HG02798 (cell line): ENCODE measurements around the gene GPR137.
A peak's percentile ranks its signal among the peaks of the same experiment; 100 is the strongest.

Experiments used
- ATAC-seq: cut with Tn5 transposase; IDR thresholded peaks from one replicate; pipeline ENCODE4 v1.9.1; 2021; ENCODE audit warnings: mild to moderate bottlenecking; ENCODE audit not compliant: unreplicated experiment, poor library complexity

Gene GPR137

GRCh38 chr11:64284962-64285884 is at the start of gene GPR137:
GPR137 (plus strand) TSS chr11:64285848; CDS start chr11:64286525, 677 bp downstream.
- peak; percentile 71 for ATAC-seq

- no peak for ATAC-seq
Measured at GRCh38 chr11:64237484-64237951, 48.1 kb upstream of the GPR137 start.

- no peak for ATAC-seq
Measured at GRCh38 chr11:64238076-64238475, 47.6 kb upstream of the GPR137 start.

GRCh38 chr11:64238999-64239398 is 46.6 kb upstream of the GPR137 start:
- no peak for ATAC-seq

- no peak for ATAC-seq
Measured at GRCh38 chr11:64239662-64240434, 45.8 kb upstream of the GPR137 start.

- ATAC-seq: peak; percentile 65
Measured at GRCh38 chr11:64240435-64241240, 45.0 kb upstream of the GPR137 start, which contains the start of gene FKBP2. FKBP2 (plus strand) TSS chr11:64241095; CDS start chr11:64242388, 1,293 bp downstream.

- ATAC-seq: peak; percentile 79
Measured at GRCh38 chr11:64241241-64241490, 44.5 kb upstream of the GPR137 start.

GRCh38 chr11:64241491-64242374 is 43.9 kb upstream of the GPR137 start:
- no peak for ATAC-seq

GRCh38 chr11:64243236-64243854 is 42.3 kb upstream of the GPR137 start:
- no peak for ATAC-seq

GRCh38 chr11:64244107-64244506 is 41.5 kb upstream of the GPR137 start:
- ATAC-seq: no peak

- ATAC-seq: no peak
Measured at GRCh38 chr11:64244966-64245365, 40.7 kb upstream of the GPR137 start.

GRCh38 chr11:64245401-64245796 is 40.2 kb upstream of the GPR137 start:
- no peak for ATAC-seq

- ATAC-seq: no peak
Measured at GRCh38 chr11:64245797-64246620, 39.6 kb upstream of the GPR137 start.

GRCh38 chr11:64246621-64246870 is 39.1 kb upstream of the GPR137 start:
- peak; percentile 22 for ATAC-seq

GRCh38 chr11:64246871-64247728 is 38.5 kb upstream of the GPR137 start, which contains the start of gene PPP1R14B:
PPP1R14B (minus strand) TSS chr11:64246943; CDS start chr11:64246673, 270 bp downstream.
- peak; percentile 42 for ATAC-seq

GRCh38 chr11:64247729-64248531 is 37.7 kb upstream of the GPR137 start:
- no peak for ATAC-seq

GRCh38 chr11:64248578-64248977 is 37.1 kb upstream of the GPR137 start:
- ATAC-seq: no peak
